HepG2 (cell line): ENCODE results near the gene KIF1C. TPM values are rescaled to one million over a fixed set of nuclear protein-coding genes. Genes with fewer than 3 reads are reported as not detected.

Source experiments
- ARNTL ChIP-seq: sonication (generic); formaldehyde crosslinking; IDR thresholded peaks from 2 replicates; pipeline ENCODE4 v1.4.0; 2020; ENCODE audit warnings: mild to moderate bottlenecking, missing genetic modification reagents
- ATF7 ChIP-seq, 2 experiments: fragments of 450-650 bp in 1 of 2; sonication (generic) in 1 of 2; formaldehyde crosslinking in 1 of 2; IDR thresholded peaks; 2 replicates each; pipeline versions ENCODE4 v1.4.0 to v1.6.1; 2016 to 2020; ENCODE audit warnings: antibody characterized with exemption in 1 of 2, mild to moderate bottlenecking in 1 of 2, missing genetic modification reagents in 1 of 2
- BHLHE40 ChIP-seq: IDR thresholded peaks from 2 replicates; pipeline ENCODE4 v1.6.1; 2011; ENCODE audit warnings: low read length, improper control_type of control experiment
- HIVEP1 ChIP-seq: sonication (generic); formaldehyde crosslinking; IDR thresholded peaks from 2 replicates; pipeline ENCODE4 v1.4.0; 2020; ENCODE audit warnings: mild to moderate bottlenecking, missing genetic modification reagents
- HOXA5 ChIP-seq: sonication (generic); formaldehyde crosslinking; IDR thresholded peaks from 2 replicates; pipeline ENCODE4 v1.4.0; 2020; ENCODE audit warnings: missing genetic modification reagents
- ISL2 ChIP-seq: sonication (generic); formaldehyde crosslinking; IDR thresholded peaks from 2 replicates; pipeline ENCODE4 v1.5.0; 2020; ENCODE audit warnings: missing genetic modification reagents
- SMAD3 ChIP-seq: sonication (generic); formaldehyde crosslinking; IDR thresholded peaks from 2 replicates; pipeline ENCODE4 v1.4.0; 2020; ENCODE audit warnings: missing genetic modification reagents
- TEAD2 ChIP-seq: sonication (generic); formaldehyde crosslinking; IDR thresholded peaks from 2 replicates; pipeline ENCODE4 v1.9.0; 2021; ENCODE audit warnings: missing genetic modification reagents
- ZBTB4 ChIP-seq: sonication (generic); formaldehyde crosslinking; IDR thresholded peaks from 2 replicates; pipeline ENCODE4 v1.4.0; 2020; ENCODE audit warnings: missing genetic modification reagents, mild to moderate bottlenecking, borderline replicate concordance
- ZC3H4 ChIP-seq: sonication (generic); formaldehyde crosslinking; IDR thresholded peaks from 2 replicates; pipeline ENCODE4 v1.4.0; 2020; ENCODE audit warnings: missing genetic modification reagents, borderline replicate concordance
- ZNF12 ChIP-seq: sonication (generic); formaldehyde crosslinking; IDR thresholded peaks from 2 replicates; pipeline ENCODE4 v1.5.0; 2020; ENCODE audit warnings: missing genetic modification reagents
- ZNF337 ChIP-seq: sonication (generic); formaldehyde crosslinking; IDR thresholded peaks from 2 replicates; pipeline ENCODE4 v1.5.1; 2020; ENCODE audit warnings: missing genetic modification reagents, low read depth, mild to moderate bottlenecking, borderline replicate concordance
- ZNF382 ChIP-seq: sonication (generic); formaldehyde crosslinking; IDR thresholded peaks from 2 replicates; pipeline ENCODE4 v1.5.0; 2020; ENCODE audit warnings: missing genetic modification reagents, mild to moderate bottlenecking, borderline replicate concordance
- ZNF777 ChIP-seq: sonication (generic); formaldehyde crosslinking; IDR thresholded peaks from 2 replicates; pipeline ENCODE4 v1.4.0; 2020; ENCODE audit warnings: missing genetic modification reagents
- ZSCAN29 ChIP-seq: sonication (generic); formaldehyde crosslinking; conservative IDR thresholded peaks from 2 replicates; pipeline ENCODE4 v1.4.0; 2020; ENCODE audit warnings: mild to moderate bottlenecking, missing genetic modification reagents
- polyA plus RNA-seq, 8 experiments: library from polyadenylated mRNA; depleted of rRNA in 3 of 8; stranded (reverse) in 7 of 8; unstranded in 1 of 8; fragments of >200 nt; fragmentation: Illumina TruSeq in 4 of 8; extraction: Trizol in 4 of 8; gene quantifications; 2 replicates each; pipeline versions ENCODE4 v1.2.1 to v1.2.3, GENCODE V29; 2011 to 2016; ENCODE audit warnings: low read depth in 4 of 8, missing spikeins in 1 of 8, mixed read lengths in 1 of 8; ENCODE audit not compliant: insufficient read depth in 1 of 8
- total RNA-seq, 5 experiments: library from RNA; depleted of rRNA; stranded (reverse); fragments of >200 nt; fragmentation: Illumina TruSeq; extraction: Trizol; gene quantifications; 2 replicates each; pipeline ENCODE4 v1.2.3, GENCODE V29; 2016; ENCODE audit warnings: low read depth in 1 of 5
- TF ChIP-seq, protein P1 (sequence below): sonication (generic); formaldehyde crosslinking; IDR thresholded peaks from 2 replicates; pipeline ENCODE4 v1.8.0; 2022; ENCODE audit warnings: mild to moderate bottlenecking, missing genetic modification reagents, moderate library complexity
- TF ChIP-seq, protein P2 (sequence below): sonication (generic); formaldehyde crosslinking; conservative IDR thresholded peaks from 2 replicates; pipeline ENCODE4 v1.8.0; 2022; ENCODE audit warnings: mild to moderate bottlenecking, moderate library complexity, missing genetic modification reagents
- TF ChIP-seq, protein P3 (sequence below), 2 experiments: sonication (generic) in 1 of 2; formaldehyde crosslinking in 1 of 2; IDR thresholded peaks; 2 replicates each; pipeline versions ENCODE4 v1.5.1 to v1.6.1; 2011 to 2020; ENCODE audit warnings: borderline replicate concordance in 1 of 2, low read depth in 1 of 2, low read length in 1 of 2, mild to moderate bottlenecking in 1 of 2, missing genetic modification reagents in 1 of 2, moderate library complexity in 1 of 2

KIF1C gene
- total and polyA plus RNA-seq, 2 of the 13 experiments (the other 11 are each of a cell fraction or from before 2014, with no cell fraction given) = 70.0 to 104 TPM

DNA sequence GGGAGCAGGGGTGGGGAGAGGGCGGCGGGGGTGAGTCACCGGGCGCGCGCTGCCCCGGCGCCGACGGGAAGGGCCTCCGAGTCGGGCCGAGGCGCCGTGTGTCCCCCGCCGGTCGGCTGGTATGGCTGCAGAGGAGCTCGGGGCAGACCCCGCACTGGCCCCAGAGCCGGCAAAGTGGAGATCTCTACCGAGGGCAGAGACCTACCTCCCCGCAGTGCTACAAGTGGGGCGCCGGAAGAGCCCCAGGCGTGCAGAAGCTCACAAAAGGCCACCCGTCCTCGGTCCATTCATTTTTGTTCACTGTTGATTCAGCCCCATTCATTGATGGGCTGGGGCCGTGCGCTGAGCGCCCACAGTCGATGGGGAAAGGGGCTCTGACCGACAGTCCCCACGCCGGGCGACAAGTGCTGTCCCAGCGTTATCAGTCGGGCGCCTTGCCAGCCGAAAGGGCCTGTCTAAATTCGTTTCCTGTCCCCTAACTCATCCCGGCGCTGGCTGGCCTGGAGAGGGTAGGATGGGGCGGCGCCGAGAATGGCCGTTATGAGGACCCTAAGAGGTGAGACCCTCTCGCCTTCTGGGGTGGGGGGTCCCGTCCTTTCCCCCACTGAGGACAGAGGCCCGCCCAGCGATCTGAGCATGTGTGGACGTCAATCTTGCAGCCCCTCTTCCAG is 47.5 kb upstream of the KIF1C start (continued):
- TF ChIP-seq ZSCAN29 (CRISPR knock-in tag) = no peak
- no peak for TF ChIP-seq ZNF337
- TF ChIP-seq, protein P1, sequence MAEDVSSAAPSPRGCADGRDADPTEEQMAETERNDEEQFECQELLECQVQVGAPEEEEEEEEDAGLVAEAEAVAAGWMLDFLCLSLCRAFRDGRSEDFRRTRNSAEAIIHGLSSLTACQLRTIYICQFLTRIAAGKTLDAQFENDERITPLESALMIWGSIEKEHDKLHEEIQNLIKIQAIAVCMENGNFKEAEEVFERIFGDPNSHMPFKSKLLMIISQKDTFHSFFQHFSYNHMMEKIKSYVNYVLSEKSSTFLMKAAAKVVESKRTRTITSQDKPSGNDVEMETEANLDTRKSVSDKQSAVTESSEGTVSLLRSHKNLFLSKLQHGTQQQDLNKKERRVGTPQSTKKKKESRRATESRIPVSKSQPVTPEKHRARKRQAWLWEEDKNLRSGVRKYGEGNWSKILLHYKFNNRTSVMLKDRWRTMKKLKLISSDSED (CRISPR knock-in tag) = no peak
- TF ChIP-seq, protein P2, sequence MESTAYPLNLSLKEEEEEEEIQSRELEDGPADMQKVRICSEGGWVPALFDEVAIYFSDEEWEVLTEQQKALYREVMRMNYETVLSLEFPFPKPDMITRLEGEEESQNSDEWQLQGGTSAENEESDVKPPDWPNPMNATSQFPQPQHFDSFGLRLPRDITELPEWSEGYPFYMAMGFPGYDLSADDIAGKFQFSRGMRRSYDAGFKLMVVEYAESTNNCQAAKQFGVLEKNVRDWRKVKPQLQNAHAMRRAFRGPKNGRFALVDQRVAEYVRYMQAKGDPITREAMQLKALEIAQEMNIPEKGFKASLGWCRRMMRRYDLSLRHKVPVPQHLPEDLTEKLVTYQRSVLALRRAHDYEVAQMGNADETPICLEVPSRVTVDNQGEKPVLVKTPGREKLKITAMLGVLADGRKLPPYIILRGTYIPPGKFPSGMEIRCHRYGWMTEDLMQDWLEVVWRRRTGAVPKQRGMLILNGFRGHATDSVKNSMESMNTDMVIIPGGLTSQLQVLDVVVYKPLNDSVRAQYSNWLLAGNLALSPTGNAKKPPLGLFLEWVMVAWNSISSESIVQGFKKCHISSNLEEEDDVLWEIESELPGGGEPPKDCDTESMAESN (CRISPR knock-in tag) = no peak; the same call in 1 of the 2 replicates
- TF ChIP-seq ZC3H4 (CRISPR knock-in tag) = no peak
- TF ChIP-seq ZNF382 (CRISPR knock-in tag) = no peak
- TF ChIP-seq TEAD2 (CRISPR knock-in tag) = no peak
- peak; percentile 77; the same call in 1 of the 2 replicates for TF ChIP-seq ZNF777 (CRISPR knock-in tag)
- TF ChIP-seq ZNF12 (CRISPR knock-in tag) = no peak
- peak; percentile 45; the same call in 1 of the 2 replicates for TF ChIP-seq HOXA5
- TF ChIP-seq HIVEP1 (CRISPR knock-in tag) = peak; percentile 51; the same call in 1 of the 2 replicates
- no peak for TF ChIP-seq ISL2 (CRISPR knock-in tag)
- TF ChIP-seq ZBTB4 (CRISPR knock-in tag) = no peak
- TF ChIP-seq ARNTL (CRISPR knock-in tag) = no peak
- no peak for TF ChIP-seq ATF7 (IDR thresholded peaks at IDR 0.05)
- no peak for TF ChIP-seq ATF7 (CRISPR knock-in tag; IDR thresholded peaks at IDR 0.05)
- TF ChIP-seq, protein P3, sequence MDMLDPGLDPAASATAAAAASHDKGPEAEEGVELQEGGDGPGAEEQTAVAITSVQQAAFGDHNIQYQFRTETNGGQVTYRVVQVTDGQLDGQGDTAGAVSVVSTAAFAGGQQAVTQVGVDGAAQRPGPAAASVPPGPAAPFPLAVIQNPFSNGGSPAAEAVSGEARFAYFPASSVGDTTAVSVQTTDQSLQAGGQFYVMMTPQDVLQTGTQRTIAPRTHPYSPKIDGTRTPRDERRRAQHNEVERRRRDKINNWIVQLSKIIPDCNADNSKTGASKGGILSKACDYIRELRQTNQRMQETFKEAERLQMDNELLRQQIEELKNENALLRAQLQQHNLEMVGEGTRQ (IDR thresholded peaks at IDR 0.05; ENCODE audit: low read depth, low read length) = no peak
- TF ChIP-seq, protein P3 (CRISPR knock-in tag; IDR thresholded peaks at IDR 0.05; ENCODE audit: borderline replicate concordance) = no peak
- no peak for TF ChIP-seq BHLHE40
- 0 out of 2 replicates have a peak, but pooled peaks have one; percentile 20 for TF ChIP-seq SMAD3 (CRISPR knock-in tag)
